Retinal pigment epithelial cell (primary cell): ENCODE measurements around the gene ZNF765.
"Not testable (repeated sequence)": the region's sequence is repeated elsewhere in the genome, so short reads cannot be mapped to it uniquely, and the experiment has no call there.

Experiments
- DNase-seq: peaks from one replicate; pipeline ENCODE4 v3.0.0-alpha.2; 2010; ENCODE audit warnings: low read depth
- H3K4me3 ChIP-seq: 2 replicates; pipeline ENCODE4 v1.5.1; 2011; ENCODE audit warnings: mild to moderate bottlenecking, low read length, control low read depth, moderate library complexity
- TF ChIP-seq, protein P1 (sequence below): conservative IDR thresholded peaks from 2 replicates; pipeline ENCODE4 v1.5.1; 2011; ENCODE audit warnings: low read depth, low read length, control low read depth, inconsistent platforms

Gene ZNF765

DNA sequence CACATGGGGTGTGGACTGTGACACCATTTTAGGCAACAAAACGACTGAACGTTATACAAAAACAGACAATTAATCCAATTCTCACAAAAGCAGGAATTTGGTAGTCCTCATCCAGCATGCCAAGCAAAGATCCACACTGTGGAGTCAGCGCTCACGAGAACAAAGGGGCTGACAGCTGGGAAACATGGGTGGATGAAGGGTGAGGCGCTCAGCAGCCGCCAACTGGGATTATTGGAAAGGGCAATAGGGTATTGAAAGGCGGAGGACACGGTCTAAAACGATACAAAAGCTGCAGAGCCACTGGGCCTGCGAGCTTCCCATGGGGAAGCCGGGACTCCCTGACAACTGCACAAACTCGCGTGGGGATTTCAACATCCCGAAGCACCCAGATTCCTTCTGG is 67.9 kb downstream of the ZNF765 start:
- TF ChIP-seq, protein P1, sequence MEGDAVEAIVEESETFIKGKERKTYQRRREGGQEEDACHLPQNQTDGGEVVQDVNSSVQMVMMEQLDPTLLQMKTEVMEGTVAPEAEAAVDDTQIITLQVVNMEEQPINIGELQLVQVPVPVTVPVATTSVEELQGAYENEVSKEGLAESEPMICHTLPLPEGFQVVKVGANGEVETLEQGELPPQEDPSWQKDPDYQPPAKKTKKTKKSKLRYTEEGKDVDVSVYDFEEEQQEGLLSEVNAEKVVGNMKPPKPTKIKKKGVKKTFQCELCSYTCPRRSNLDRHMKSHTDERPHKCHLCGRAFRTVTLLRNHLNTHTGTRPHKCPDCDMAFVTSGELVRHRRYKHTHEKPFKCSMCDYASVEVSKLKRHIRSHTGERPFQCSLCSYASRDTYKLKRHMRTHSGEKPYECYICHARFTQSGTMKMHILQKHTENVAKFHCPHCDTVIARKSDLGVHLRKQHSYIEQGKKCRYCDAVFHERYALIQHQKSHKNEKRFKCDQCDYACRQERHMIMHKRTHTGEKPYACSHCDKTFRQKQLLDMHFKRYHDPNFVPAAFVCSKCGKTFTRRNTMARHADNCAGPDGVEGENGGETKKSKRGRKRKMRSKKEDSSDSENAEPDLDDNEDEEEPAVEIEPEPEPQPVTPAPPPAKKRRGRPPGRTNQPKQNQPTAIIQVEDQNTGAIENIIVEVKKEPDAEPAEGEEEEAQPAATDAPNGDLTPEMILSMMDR, result no peak
- no peak overlapping the region for H3K4me3 ChIP-seq
- no peak for DNase-seq

DNA sequence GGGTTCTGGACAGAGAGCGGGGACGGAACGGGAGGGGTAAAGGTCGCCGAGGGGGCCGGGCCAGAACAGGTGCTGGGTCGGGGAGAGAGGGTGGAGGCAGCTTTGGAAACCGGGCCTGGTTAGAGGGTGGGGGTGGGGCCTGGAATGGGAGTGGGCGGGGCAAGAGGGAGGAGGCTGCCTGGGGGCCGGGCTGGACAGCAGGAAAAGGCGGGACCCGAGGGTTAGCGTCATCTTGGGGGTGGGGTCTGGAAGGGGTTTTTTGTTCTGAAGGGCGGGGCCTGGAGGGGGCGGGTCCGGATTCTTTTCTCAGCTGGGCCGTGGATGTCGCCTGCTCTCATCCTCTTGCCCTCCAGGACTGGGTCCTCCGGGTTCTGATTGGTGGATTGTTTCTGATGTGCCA is 68.3 kb downstream of the ZNF765 start:
- TF ChIP-seq, protein P1, result no peak
- no peak for DNase-seq
- no peak overlapping the region for H3K4me3 ChIP-seq

- no peak for DNase-seq
- TF ChIP-seq, protein P1, result no peak
- H3K4me3 ChIP-seq, result peak overlapping the region; percentile 81
These were observed 72.0 kb downstream of the ZNF765 start for GRCh38 chr19:53466726-53467484.

DNA sequence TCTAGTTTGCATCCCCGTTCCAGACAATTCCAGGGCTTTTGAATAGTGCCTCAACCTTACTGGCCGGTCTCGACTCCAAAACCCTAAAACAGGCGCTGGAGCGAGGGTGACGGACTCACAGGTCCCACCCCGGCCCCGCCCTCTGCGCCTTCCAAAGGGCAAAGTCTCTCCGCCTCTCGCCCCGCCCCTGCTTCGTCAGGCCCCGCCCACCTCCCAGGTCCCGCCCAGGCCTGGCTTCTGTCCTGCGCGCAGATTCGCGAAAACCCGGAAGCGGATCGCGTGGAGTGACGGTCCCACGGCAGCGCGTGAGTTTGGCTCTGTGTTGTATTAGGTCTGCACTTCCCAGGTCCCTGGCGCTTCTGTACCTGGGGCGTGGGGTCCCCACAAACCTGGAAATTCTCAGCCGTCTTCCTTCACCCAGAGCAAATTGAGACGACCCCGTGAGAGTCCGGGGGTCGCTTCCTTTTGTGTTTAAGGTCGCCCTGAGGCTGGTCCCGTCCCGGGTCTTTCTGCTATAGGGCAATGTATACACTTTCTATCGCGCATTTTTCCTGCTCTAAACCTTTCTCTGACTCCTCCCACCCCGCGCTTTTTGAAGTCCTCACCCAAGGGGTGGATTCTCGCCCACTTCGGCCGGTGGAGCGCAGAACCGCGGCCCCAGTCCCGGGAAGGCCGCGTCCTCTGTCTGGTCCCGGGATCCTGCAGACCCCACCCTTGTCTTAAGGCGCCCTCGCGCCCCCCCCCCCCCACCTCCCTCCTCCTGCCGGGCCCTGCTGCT is 72.7 kb downstream of the ZNF765 start, which contains the start of gene ZNF813:
ZNF813 (plus strand) TSS at position 249 of the 778 bp plus-strand sequence. CDS start 16,090 bp downstream, outside the sequence.
- TF ChIP-seq, protein P1, result no peak
- peak; percentile 32 for DNase-seq
- peak within 1 kb of the TSS; percentile 81 for H3K4me3 ChIP-seq

DNA sequence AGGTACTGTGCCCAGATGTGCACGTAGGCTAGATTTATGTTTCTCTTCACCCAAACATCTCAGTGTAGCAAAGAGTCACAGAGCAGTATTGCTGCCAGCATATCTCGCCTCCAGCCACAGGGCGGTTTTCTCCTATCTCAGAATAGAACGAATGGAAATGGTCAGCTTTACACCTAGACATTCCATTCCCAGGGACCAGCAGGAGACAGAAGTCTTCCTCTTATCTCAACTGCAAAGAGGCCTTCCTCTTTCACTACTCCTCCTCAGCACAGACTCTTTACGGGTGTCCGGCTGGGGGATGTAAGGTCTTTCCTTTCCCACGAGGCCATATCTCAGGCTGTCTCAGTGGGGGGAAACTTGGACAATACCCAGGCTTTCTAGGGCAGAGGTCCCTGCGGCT is 73.7 kb downstream of the ZNF765 start:
- peak overlapping the region; percentile 81 for H3K4me3 ChIP-seq
- not testable (repeated sequence) for DNase-seq

DNA sequence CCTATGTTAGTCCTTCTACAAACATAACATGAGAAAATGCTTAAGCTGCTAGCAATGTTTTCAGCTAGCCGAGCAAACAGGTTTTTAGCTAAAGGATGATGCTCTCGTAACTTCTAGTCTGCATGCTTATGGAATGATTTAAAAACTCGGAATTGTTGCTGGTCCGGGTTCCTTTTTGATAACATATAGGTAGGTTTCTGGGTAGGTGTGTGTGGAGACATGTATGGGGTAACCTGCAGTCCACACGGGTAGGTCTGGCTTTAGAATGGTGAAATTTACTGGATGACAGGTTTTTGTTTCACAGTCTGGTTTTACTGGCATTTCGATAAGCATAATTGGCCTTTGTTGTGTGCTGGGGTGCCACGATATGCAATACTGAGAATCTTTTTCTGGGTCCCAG is 77.0 kb downstream of the ZNF765 start:
- H3K4me3 ChIP-seq, result no peak overlapping the region
- TF ChIP-seq, protein P1, result no peak
- DNase-seq, result no peak

GRCh38 chr19:53474832-53475231 is 79.9 kb downstream of the ZNF765 start:
- not testable (repeated sequence) for H3K4me3 ChIP-seq, DNase-seq

DNA sequence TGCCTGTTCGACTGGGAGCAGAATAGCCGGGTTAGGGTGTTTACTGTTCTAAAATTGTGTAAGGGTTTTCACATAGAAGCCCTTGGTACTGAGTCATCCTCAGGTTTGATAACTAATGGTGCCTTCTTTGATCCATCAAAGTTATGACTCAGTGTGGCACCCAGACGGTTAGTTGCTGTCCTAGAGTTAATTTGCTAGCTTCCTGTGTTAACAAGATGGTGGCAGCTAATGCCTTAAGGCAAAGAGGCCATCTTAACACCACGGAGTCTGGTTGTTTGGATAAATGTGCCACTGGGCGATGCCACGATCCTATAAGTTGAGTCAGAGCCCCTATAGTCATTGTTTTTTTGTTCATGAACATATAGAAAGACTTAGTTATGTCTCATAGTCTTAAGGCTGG is 80.5 kb downstream of the ZNF765 start:
- not testable (repeated sequence) for DNase-seq, H3K4me3 ChIP-seq
